ENCODE data around the gene FGF14.
A peak's percentile ranks its signal among the peaks of the same experiment; 100 is the strongest.

The FGF14 gene

DNA sequence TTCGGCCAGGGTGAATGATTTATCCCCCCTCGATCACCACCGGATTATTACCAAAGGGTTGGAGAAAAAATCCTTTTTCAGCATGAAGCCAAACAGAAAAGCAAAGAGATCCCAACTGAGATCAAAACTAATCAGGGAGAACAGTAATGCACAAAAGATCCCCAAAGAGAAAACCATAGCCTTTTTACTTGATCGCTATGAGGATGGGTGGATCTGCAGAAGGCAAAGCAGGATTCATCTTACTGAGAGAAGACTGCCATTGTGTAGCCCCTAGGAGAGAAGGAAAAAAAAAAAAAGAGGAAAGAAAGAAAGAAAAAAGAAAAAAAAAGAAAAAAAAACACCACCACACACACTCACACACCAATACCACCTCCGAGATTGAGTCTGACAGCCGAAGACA, at the start of gene FGF14:
TSS of gene FGF14 (minus strand) at position 283 of the 400 bp plus-strand sequence.
- TF ChIP-seq, protein P1, sequence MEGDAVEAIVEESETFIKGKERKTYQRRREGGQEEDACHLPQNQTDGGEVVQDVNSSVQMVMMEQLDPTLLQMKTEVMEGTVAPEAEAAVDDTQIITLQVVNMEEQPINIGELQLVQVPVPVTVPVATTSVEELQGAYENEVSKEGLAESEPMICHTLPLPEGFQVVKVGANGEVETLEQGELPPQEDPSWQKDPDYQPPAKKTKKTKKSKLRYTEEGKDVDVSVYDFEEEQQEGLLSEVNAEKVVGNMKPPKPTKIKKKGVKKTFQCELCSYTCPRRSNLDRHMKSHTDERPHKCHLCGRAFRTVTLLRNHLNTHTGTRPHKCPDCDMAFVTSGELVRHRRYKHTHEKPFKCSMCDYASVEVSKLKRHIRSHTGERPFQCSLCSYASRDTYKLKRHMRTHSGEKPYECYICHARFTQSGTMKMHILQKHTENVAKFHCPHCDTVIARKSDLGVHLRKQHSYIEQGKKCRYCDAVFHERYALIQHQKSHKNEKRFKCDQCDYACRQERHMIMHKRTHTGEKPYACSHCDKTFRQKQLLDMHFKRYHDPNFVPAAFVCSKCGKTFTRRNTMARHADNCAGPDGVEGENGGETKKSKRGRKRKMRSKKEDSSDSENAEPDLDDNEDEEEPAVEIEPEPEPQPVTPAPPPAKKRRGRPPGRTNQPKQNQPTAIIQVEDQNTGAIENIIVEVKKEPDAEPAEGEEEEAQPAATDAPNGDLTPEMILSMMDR (IDR thresholded peaks at IDR 0.05; ENCODE audit: extremely low read depth, missing control alignments): no peak
- no peak for DNase-seq (ENCODE audit: low spot score)

GRCh38 chr13:102443249-102443648, 41.4 kb upstream of the FGF14 start:
- no peak for DNase-seq (ENCODE audit: low spot score)
- TF ChIP-seq, protein P1 (IDR thresholded peaks at IDR 0.05; ENCODE audit: extremely low read depth, missing control alignments): no peak

DNA sequence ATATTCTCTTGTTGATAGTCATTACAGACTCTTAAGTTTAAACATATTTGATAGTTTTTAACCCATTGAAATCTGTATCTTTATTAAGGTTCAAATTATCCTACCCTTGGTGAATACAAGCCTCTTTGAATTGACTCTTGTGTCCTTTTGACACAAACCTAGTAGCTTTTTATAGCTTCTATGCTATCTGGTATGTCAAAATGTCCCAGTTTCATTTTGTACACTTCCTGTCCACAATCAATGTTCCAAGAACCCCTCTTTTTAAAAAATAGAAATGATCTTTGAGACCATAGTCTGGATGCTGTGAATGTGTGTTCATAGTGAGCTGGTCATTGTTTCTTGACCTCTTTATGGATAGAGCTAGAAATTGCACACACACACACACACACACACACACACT, 39.2 kb upstream of the FGF14 start:
- TF ChIP-seq, protein P1 (IDR thresholded peaks at IDR 0.05; ENCODE audit: extremely low read depth, missing control alignments): no peak
- no peak for DNase-seq (ENCODE audit: low spot score)

DNA sequence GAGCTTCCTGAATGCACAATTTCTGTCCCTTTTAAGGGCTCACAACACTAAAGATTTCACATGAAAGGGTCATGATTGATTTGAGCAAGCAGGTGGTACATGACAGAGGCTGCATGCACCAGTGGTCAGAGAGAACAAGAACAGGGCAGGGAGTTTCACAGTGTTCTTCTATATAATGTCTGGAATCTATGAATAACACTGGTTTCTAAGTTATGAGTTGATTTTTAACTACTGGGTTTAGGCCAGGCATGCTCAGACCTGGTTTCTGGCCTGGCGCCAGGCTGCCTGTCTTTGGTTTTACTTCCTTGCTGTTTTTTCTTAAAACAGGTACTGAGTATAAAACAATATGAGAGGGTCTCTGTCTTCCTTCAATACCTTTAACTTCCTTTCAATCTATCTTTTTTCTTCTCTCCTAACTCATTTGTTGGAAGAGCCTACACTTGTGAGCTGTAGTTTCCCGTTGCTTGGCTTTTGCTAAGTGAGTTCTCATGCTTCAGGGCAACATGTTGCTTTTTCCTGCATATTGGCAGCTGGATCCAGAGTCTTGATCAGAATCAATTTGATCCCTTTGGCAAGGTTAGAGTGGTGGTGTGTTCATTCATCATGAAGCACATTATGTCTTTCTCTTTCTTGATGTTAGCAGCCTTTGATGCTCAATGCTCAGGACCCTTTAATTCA, 38.5 kb upstream of the FGF14 start:
- TF ChIP-seq, protein P1 (IDR thresholded peaks at IDR 0.05; ENCODE audit: extremely low read depth, missing control alignments): no peak
- DNase-seq (ENCODE audit: low spot score): peak; percentile 13

DNA sequence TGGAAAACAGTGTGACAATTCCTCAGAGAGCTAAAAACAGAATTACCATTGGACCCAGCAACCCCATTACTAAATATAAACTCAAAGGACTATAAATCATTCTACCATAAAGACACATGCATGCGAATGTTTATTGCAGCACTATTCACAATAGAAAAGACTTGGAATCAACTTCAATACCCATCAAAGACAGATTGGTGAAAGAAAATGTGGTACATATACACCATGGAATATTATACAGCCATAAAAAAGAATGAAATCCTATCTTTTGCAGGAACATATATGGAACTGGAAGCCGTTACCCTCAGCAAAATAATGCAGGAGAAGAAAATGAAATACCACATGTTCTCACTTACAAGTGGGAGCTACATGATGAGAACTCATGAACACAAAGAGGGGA, 20.8 kb upstream of the FGF14 start:
- TF ChIP-seq, protein P1 (IDR thresholded peaks at IDR 0.05; ENCODE audit: extremely low read depth, missing control alignments): no peak
- DNase-seq (ENCODE audit: low spot score): no peak

DNA sequence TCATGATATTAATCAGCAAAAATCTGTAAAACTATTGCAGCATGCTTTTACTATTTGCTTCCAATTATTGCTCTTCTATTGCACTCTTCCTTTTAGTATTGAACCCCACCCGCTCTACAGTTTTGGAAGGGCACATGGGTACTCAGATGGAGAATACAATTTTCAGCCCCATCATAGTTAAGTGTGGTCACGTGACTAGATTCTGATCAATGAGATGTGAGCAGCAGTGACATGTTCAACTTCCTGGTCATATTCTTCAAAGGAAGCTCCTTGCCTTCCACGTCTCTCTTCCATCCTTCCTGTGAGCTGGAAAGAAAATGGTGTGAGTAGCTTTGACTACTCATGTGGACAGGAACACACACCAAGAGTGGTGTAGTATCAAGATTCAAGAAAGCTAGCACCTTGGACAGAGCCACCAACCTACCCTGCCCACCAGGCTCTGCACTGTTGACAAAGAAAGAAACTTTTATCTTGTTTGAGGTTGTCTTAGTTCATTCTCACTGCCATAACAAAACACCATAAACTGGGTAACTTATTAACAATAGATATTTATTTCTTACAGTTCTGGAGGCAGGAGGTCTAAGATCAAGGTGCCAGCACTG, 3.8 kb upstream of the FGF14 start:
- TF ChIP-seq, protein P1 (IDR thresholded peaks at IDR 0.05; ENCODE audit: extremely low read depth, missing control alignments): no peak
- no peak for DNase-seq (ENCODE audit: low spot score)

- TF ChIP-seq, protein P1 (IDR thresholded peaks at IDR 0.05; ENCODE audit: extremely low read depth, missing control alignments): no peak
- DNase-seq (ENCODE audit: low spot score): no peak
These were observed 442 bp upstream of the FGF14 start for GRCh38 chr13:102402290-102402689.

Data from GM20000 (cell line).